Heart right ventricle (tissue), 16 donors: ENCODE results near the gene RAPGEF2. TPM values are rescaled to one million over a fixed set of nuclear protein-coding genes. Genes with fewer than 3 reads are reported as not detected.

Source experiments
- ATAC-seq, 8 donors: fragments of 200-7000 bp; cut with Tn5 transposase; one replicate each; pipeline ENCODE4 v1.9.1; 2020; ENCODE audit warnings: mild to moderate bottlenecking in 8 of 8, moderate library complexity in 8 of 8, moderate number of reproducible peaks in 1 of 8
- DNase-seq, 2 donors: peaks; one replicate each; pipeline ENCODE4 v3.0.0-alpha.2; 2020
- H3K27ac ChIP-seq, 10 donors: fragments of 200-600 bp; sonication (generic) in 2 of 10; one replicate each; pipeline versions ENCODE4 v1.5.0 to v1.8.0; 2020 to 2022; ENCODE audit warnings: mild to moderate bottlenecking in 3 of 10
- H3K27me3 ChIP-seq, 7 donors: fragments of 200-600 bp; one replicate each; pipeline ENCODE4 v1.8.0; 2021 to 2022; ENCODE audit warnings: mild to moderate bottlenecking in 2 of 7
- H3K36me3 ChIP-seq, 9 donors: fragments of 200-600 bp; sonication (generic) in 1 of 9; one replicate each; pipeline versions ENCODE4 v1.5.0 to v1.8.0; 2020 to 2022; ENCODE audit warnings: mild to moderate bottlenecking in 2 of 9
- H3K4me1 ChIP-seq, 9 donors: fragments of 200-600 bp; sonication (generic) in 1 of 9; one replicate each; pipeline versions ENCODE4 v1.5.0 to v1.8.0; 2020 to 2022; ENCODE audit warnings: mild to moderate bottlenecking in 4 of 9
- H3K4me3 ChIP-seq, 10 donors: fragments of 200-600 bp; sonication (generic) in 2 of 10; one replicate each; pipeline versions ENCODE4 v1.5.0 to v1.8.0; 2020 to 2022; ENCODE audit warnings: mild to moderate bottlenecking in 7 of 10, moderate library complexity in 2 of 10
- H3K9me3 ChIP-seq, 11 donors: fragments of 200-600 bp in 10 of 11; sonication (generic) in 2 of 11; one replicate each; pipeline versions ENCODE4 v1.5.0 to v1.8.0; 2013 to 2022; ENCODE audit warnings: mild to moderate bottlenecking in 2 of 11, control low read depth in 1 of 11, moderate library complexity in 1 of 11
- CTCF ChIP-seq, 9 donors: fragments of 200-600 bp; sonication (generic) in 2 of 9; IDR thresholded peaks; one replicate each; pipeline versions ENCODE4 v1.5.0 to v1.8.0; 2021 to 2022; ENCODE audit warnings: antibody characterized with exemption in 9 of 9, mild to moderate bottlenecking in 5 of 9, moderate library complexity in 1 of 9
- WGBS, 2 donors: extraction: QIAGEN DNeasy Blood & Tissue Kit; methylation state at CpG; one replicate each; pipeline ENCODE4 v1.1.7; 2013; ENCODE audit warnings: inconsistent platforms in 1 of 2; 5-methylcytosine and 5-hydroxymethylcytosine counted together
- intact Hi-C, 10 donors: fragments of 100-400 bp; cut with DNase I; formaldehyde crosslinking; loops; one replicate each; pipeline versions ENCODE4 v1.11.1 to v1.14.2; 2022
- polyA plus RNA-seq, 2 donors: library from polyadenylated mRNA; stranded (reverse); fragments of 200-250 nt; gene quantifications; one replicate each; pipeline ENCODE4 v1.2.3, GENCODE V29; 2013
- total RNA-seq, 10 donors: library from RNA; stranded (reverse); fragmentation: NEBNext Ultra II Directional in 3 of 10; extraction: Animal tissue kit (Norgen Biotek cat#: 25700) in 3 of 10; gene quantifications; one replicate each; pipeline versions ENCODE4 v1.2.1 to v1.2.4, GENCODE V29; 2021 to 2023
- donor health status: Arrhythmogenic right ventricular cardiomyopathy.
- donor health status: ischemic (EF 13 %, LVEDD 7.1; RV severe dilation, severe dysfunction).
- donor health status: healthy with polysubstance abuse.
- donor health status: DM: no; HTN: yes; CAD: no.
- donor health status: DM: no; HTN: no; CAD: no.
- donor health status: ischemic (EF 25% LVEDD 6.9; RV normal size, moderate dysfunction).
- donor health status: ischemic (EF 25% LVEDD 5.7; RV mildly dilated, moderate dysfunction).
- donor health status: healthy.
- donor health status: DM: yes; HTN: yes; CAD: no.
- donor health status: Ischemic cardiomyopathy.
- donor health status: ischemic (EF 35%, LVEDD 5.7; RV mildly dilated, moderate dysfunction).
- donor health status: nonischemic (EF 11% LVEDD 7.7; RV severe dilation, severe dysfunction).
- donor health status: DM: yes; HTN: yes; CAD: no.
- donor health status: PGD.
- donor health status: ischemic (EF 29% LVEDD 5.4; RV normal size, mild dysfunction).
- donor health status: nonischemic (EF 23%, LVEDD 6.1; RV moderate dilation, normal function).

The RAPGEF2 gene
- total and polyA plus RNA-seq, 12 donors: 9.2 to 68.8 (median 53.7) TPM

GRCh38 chr4:159204566-159204965, 101.7 kb downstream of the RAPGEF2 start:
- no peak for ATAC-seq
- Histone ChIP-seq H3K9me3 (no peaks in the 10 kb centered on the region), H3K4me1 (peaks cover 8 to 95% (median 69%) of the 10 kb centered on the region in 9 donors), H3K36me3 (no peaks in the 10 kb centered on the region), H3K27ac (peak overlapping the region in 7 of 10 donors; percentile 20 to 85 (median 41)), H3K4me3 (no peak overlapping the region), H3K27me3 (no peaks in the 10 kb centered on the region)
- no peak for TF ChIP-seq CTCF (IDR thresholded peaks at IDR 0.05)
- no peak for DNase-seq
- WGBS, 2 donors: 54 to 66% methylated on average over 6 of the region's 6 CpGs
- intact Hi-C loops: loop anchor here in 9 of 10 donors (2.0 to 10.0 kb wide), 10 partner anchors 230 to 480 kb away; partner anchors contain the start of gene PPID (in 3 of the 9)

- Histone ChIP-seq H3K27ac (peak overlapping the region in 3 of 10 donors; percentile 20 to 85 (median 58)), H3K4me1 (peaks cover 8 to 91% (median 66%) of the 10 kb centered on the region in 9 donors), H3K9me3 (no peaks in the 10 kb centered on the region), H3K4me3 (no peak overlapping the region), H3K36me3 (peaks cover 0 to 3% (median 0%) of the 10 kb centered on the region in 9 donors), H3K27me3 (no peaks in the 10 kb centered on the region)
- no peak for ATAC-seq
- 92 to 94% methylated on average over 3 of the region's 3 CpGs for WGBS, 2 donors
- TF ChIP-seq CTCF (IDR thresholded peaks at IDR 0.05): no peak
- intact Hi-C loops: loop anchor here in 8 of 10 donors (2.0 to 10.0 kb wide), 7 partner anchors 229 to 481 kb away; partner anchors contain the start of gene PPID (in 3 of the 8)
- no peak for DNase-seq
Measured at GRCh38 chr4:159205466-159205865, 102.6 kb downstream of the RAPGEF2 start.

GRCh38 chr4:159206427-159206871, 103.6 kb downstream of the RAPGEF2 start:
- Histone ChIP-seq H3K9me3 (no peaks in the 10 kb centered on the region), H3K4me3 (no peak overlapping the region), H3K36me3 (peaks cover 0 to 13% (median 0%) of the 10 kb centered on the region in 9 donors), H3K27me3 (no peaks in the 10 kb centered on the region), H3K4me1 (peaks cover 8 to 89% (median 58%) of the 10 kb centered on the region in 9 donors), H3K27ac (peak overlapping the region in 6 of 10 donors; percentile 7 to 36 (median 23))
- peak in 1 of 8 donors; percentile 30 for ATAC-seq
- intact Hi-C loops: loop anchor here in 8 of 10 donors (5.0 to 10.0 kb wide), 6 partner anchors 228 to 482 kb away; partner anchors contain the start of gene PPID (in 3 of the 8)
- 40 to 50% methylated on average over 4 of the region's 4 CpGs for WGBS, 2 donors
- no peak for DNase-seq
- TF ChIP-seq CTCF (IDR thresholded peaks at IDR 0.05): no peak

- 84 to 93% methylated on average over 4 of the region's 4 CpGs for WGBS, 2 donors
- intact Hi-C loops: loop anchor here in 8 of 10 donors (5.0 to 10.0 kb wide), 6 partner anchors 226 to 484 kb away; partner anchors contain the start of gene PPID (in 3 of the 8)
- Histone ChIP-seq H3K4me1 (peaks cover 0 to 90% (median 46%) of the 10 kb centered on the region in 9 donors), H3K27ac (peak overlapping the region in 1 of 10 donors; percentile 16), H3K9me3 (no peaks in the 10 kb centered on the region), H3K36me3 (peaks cover 0 to 16% (median 0%) of the 10 kb centered on the region in 9 donors), H3K4me3 (no peak overlapping the region), H3K27me3 (no peaks in the 10 kb centered on the region)
- DNase-seq: no peak
- ATAC-seq: no peak
- TF ChIP-seq CTCF (IDR thresholded peaks at IDR 0.05): no peak
Measured at GRCh38 chr4:159209249-159209648, 106.4 kb downstream of the RAPGEF2 start.
